Body of pancreas (tissue), 4 donors: Measurements from ENCODE around the gene MEGF10. TPM values are rescaled to one million over a fixed set of nuclear protein-coding genes. Genes with fewer than 3 reads are reported as not detected.
"Not testable (repeated sequence)": the region's sequence is repeated elsewhere in the genome, so short reads cannot be mapped to it uniquely, and the experiment has no call there.

Experiments
- ATAC-seq: fragments of 150-250 bp; one replicate; pipeline ENCODE4 v1.9.1; 2016
- DNase-seq, 4 donors: peaks; one replicate each; pipeline ENCODE4 v3.0.0-alpha.2; 2019
- H3K27ac ChIP-seq, 4 donors: fragments of 200-600 bp; sonication (generic); 1 replicate in 3 of 4; 2 replicates in 1 of 4; pipeline versions ENCODE4 v1.5.1 to v1.6.1; 2016 to 2019; ENCODE audit warnings: mild to moderate bottlenecking in 1 of 4, mixed read lengths in 1 of 4, moderate library complexity in 1 of 4
- H3K27me3 ChIP-seq, 2 donors: fragments of 200-600 bp; sonication (generic); one replicate each; pipeline ENCODE4 v1.6.0; 2016; ENCODE audit warnings: mild to moderate bottlenecking in 1 of 2
- H3K36me3 ChIP-seq, 2 donors: fragments of 200-600 bp; sonication (generic); replicated peaks in 1 of 2; 2 replicates each; pipeline ENCODE4 v1.5.1; 2016; ENCODE audit warnings: low read depth in 2 of 2; ENCODE audit not compliant: insufficient read depth in 1 of 2
- H3K4me1 ChIP-seq: fragments of 200-600 bp; sonication (generic); one replicate; pipeline ENCODE4 v1.6.0; 2016
- H3K4me3 ChIP-seq, 2 donors: fragments of 200-600 bp; sonication (generic); 1 replicate in 1 of 2; 2 replicates in 1 of 2; pipeline ENCODE4 v1.5.1; 2016 to 2019
- H3K9me3 ChIP-seq, 3 donors: fragments of 200-600 bp; sonication (generic); 1 replicate in 2 of 3; 2 replicates in 1 of 3; pipeline ENCODE4 v1.5.1; 2016
- POLR2A ChIP-seq, 3 donors: fragments of 450-650 bp; IDR thresholded peaks; one replicate each; pipeline ENCODE4 v1.6.1; 2016; ENCODE audit warnings: antibody characterized with exemption in 3 of 3, mild to moderate bottlenecking in 2 of 3
- WGBS, 2 donors: methylation state at CpG; one replicate each; pipeline ENCODE4 v1.1.5; 2017; 5-methylcytosine and 5-hydroxymethylcytosine counted together
- intact Hi-C: fragments of 100-400 bp; cut with DNase I; formaldehyde crosslinking; loops from one replicate; pipeline ENCODE4 v1.15.1; 2023
- total RNA-seq, 2 donors: library from RNA; depleted of rRNA; stranded (reverse); fragments of >200 nt; gene quantifications; one replicate each; pipeline ENCODE4 v1.1.0, GENCODE V29; 2016
- TF ChIP-seq, protein P1 (sequence below), 7 experiments: fragments of 450-650 bp in 4 of 7; fragments of 200-600 bp in 3 of 7; sonication (generic) in 3 of 7; IDR thresholded peaks; one replicate each; pipeline ENCODE4 v1.5.1; 2016 to 2019; ENCODE audit warnings: antibody characterized with exemption in 7 of 7

The MEGF10 gene
- total RNA-seq, 2 donors from 2014 or later, result under 0.01 TPM; not detected in 1

DNA sequence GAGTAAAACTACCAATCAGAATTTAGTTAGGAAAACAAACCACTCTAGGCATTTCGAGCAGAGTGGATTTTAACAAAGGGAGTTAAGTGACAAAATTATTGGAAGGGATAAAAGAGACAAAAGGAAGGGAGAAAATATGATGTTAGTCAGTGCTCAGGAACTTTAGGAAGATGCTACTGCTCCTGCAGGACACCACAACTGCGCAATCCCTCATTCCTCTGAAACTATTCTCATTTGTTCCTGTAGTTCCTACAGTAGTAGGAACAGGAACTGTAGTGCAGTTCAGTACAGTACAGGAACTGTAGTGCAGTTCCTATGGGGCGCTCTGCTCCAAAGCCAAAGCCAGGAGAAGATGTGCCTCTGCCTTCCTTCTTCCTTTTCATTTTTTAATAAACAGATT is 29.9 kb upstream of the MEGF10 start:
- Histone ChIP-seq H3K27ac (no peak overlapping the region), H3K4me3 (no peak overlapping the region), H3K27me3 (no peaks in the 10 kb centered on the region), H3K36me3 (no peaks in the 10 kb centered on the region), H3K9me3 (peaks cover 0 to 2% (median 0%) of the 10 kb centered on the region in 3 donors), H3K4me1 (no peaks in the 10 kb centered on the region)
- ATAC-seq (no peak), DNase-seq (no peak)
- intact Hi-C loops, result no loop called here
- TF ChIP-seq POLR2A (IDR thresholded peaks at IDR 0.05), result no peak
- TF ChIP-seq, protein P1, sequence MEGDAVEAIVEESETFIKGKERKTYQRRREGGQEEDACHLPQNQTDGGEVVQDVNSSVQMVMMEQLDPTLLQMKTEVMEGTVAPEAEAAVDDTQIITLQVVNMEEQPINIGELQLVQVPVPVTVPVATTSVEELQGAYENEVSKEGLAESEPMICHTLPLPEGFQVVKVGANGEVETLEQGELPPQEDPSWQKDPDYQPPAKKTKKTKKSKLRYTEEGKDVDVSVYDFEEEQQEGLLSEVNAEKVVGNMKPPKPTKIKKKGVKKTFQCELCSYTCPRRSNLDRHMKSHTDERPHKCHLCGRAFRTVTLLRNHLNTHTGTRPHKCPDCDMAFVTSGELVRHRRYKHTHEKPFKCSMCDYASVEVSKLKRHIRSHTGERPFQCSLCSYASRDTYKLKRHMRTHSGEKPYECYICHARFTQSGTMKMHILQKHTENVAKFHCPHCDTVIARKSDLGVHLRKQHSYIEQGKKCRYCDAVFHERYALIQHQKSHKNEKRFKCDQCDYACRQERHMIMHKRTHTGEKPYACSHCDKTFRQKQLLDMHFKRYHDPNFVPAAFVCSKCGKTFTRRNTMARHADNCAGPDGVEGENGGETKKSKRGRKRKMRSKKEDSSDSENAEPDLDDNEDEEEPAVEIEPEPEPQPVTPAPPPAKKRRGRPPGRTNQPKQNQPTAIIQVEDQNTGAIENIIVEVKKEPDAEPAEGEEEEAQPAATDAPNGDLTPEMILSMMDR (IDR thresholded peaks at IDR 0.05), result no peak
- WGBS, 2 donors, result 75 to 78% methylated on average over 3 of the region's 3 CpGs

DNA sequence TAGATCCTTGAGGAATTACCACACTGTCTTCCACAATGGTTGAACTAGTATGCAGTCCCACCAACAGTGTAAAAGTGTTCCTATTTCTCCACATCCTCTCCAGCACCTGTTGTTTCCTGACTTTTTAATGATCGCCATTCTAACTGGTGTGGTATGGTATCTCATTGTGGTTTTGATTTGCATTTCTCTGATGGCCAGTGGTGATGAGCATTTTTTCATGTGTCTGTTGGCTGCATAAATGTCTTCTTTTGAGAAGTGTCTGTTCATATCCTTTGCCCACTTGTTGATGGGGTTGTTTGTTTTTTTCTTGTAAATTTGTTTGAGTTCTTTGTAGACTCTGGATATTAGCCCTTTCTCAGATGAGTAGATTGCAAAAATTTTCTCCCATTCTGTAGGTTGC is 25.1 kb upstream of the MEGF10 start:
- intact Hi-C loops, H3K4me1 ChIP-seq: not testable (repeated sequence)
- 100% methylated on average over 1 of the region's 1 CpG for WGBS, 2 donors

DNA sequence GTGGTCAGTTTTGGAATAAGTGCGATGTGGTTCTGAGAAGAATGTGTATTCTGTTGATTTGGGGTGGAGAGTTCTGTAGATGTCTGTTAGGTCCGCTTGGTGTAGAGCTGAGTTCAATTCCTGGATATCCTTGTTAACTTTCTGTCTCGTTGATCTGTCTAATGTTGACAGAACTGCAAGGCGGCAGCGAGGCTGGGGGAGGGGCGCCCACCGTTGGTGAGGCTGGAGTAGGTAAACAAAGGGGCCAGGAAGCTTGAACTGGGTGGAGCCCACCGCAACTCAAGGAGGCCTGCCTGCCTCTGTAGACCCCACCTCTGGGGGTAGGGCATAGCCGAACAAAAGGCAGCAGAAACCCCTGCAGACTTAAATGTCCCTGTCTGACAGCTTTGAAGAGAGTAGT is 22.3 kb upstream of the MEGF10 start:
- H3K27me3 ChIP-seq, DNase-seq, H3K36me3 ChIP-seq, H3K4me1 ChIP-seq, ATAC-seq, intact Hi-C loops, H3K9me3 ChIP-seq, H3K27ac ChIP-seq, H3K4me3 ChIP-seq: not testable (repeated sequence)
- WGBS, 2 donors, result 37 to 41% methylated on average over 9 of the region's 9 CpGs

More for the DNA sequence above, 25.1 kb upstream of the MEGF10 start:
- ATAC-seq, H3K27ac ChIP-seq, H3K4me3 ChIP-seq, DNase-seq, H3K36me3 ChIP-seq, H3K9me3 ChIP-seq, H3K27me3 ChIP-seq: not testable (repeated sequence)

DNA sequence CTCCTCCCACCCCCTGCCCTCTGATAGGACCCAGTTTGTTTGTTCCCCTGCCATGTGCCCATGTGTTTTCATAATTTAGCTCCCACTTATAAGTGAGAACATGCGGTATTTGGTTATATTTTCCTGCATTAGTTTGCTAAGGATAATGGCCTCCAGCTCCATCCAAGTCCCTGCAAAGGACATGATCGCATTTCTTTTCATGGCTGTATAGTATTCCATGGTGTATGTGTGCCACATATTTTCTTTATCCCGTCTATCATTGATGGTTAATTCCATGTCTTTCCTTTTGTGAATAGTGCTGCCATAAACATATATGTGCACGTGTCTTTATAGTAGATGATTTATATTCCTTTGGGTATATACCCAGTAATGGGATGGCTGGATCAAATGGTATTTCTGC is 19.9 kb upstream of the MEGF10 start:
- ATAC-seq, H3K9me3 ChIP-seq, H3K27me3 ChIP-seq, DNase-seq, H3K36me3 ChIP-seq, H3K4me3 ChIP-seq, H3K27ac ChIP-seq, intact Hi-C loops, H3K4me1 ChIP-seq: not testable (repeated sequence)
- 65 to 83% methylated on average over 4 of the region's 4 CpGs for WGBS, 2 donors

DNA sequence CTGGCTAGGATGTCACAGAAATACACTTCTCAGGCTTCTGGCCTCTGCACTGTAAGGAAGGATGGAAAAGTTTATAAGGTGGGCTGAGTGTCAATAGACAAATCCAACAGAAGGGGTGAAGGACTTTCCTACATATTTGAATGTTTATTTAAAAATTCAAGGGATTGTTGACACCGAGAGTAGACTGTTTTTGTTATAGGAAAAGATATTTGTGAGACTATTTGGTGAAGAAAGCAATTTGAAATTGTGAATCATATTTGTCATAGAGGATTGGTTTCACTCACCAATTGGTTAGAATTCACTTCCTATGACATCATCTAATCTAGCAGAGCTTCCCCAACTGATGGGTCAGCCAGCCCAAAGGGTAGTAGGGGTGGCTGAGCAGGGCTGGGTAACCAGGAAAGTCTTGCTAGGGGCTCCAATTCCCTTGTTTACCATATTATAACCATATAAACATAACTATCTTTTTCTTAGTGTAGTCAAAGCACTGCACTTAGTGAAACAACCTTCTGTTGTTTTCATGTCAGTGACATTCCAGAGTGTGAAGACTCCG is 14.9 kb upstream of the MEGF10 start:
- Histone ChIP-seq H3K9me3 (no peaks in the 10 kb centered on the region), H3K27me3 (no peaks in the 10 kb centered on the region), H3K4me1 (peaks cover 7% of the 10 kb centered on the region), H3K36me3 (no peaks in the 10 kb centered on the region), H3K27ac (no peak overlapping the region), H3K4me3 (no peak overlapping the region)
- ATAC-seq (no peak), DNase-seq (no peak)
- no peak for TF ChIP-seq POLR2A (IDR thresholded peaks at IDR 0.05)
- TF ChIP-seq, protein P1 (IDR thresholded peaks at IDR 0.05), result no peak
- intact Hi-C loops, result no loop called here
- WGBS, 2 donors, result 61 to 68% methylated on average over 2 of the region's 2 CpGs

DNA sequence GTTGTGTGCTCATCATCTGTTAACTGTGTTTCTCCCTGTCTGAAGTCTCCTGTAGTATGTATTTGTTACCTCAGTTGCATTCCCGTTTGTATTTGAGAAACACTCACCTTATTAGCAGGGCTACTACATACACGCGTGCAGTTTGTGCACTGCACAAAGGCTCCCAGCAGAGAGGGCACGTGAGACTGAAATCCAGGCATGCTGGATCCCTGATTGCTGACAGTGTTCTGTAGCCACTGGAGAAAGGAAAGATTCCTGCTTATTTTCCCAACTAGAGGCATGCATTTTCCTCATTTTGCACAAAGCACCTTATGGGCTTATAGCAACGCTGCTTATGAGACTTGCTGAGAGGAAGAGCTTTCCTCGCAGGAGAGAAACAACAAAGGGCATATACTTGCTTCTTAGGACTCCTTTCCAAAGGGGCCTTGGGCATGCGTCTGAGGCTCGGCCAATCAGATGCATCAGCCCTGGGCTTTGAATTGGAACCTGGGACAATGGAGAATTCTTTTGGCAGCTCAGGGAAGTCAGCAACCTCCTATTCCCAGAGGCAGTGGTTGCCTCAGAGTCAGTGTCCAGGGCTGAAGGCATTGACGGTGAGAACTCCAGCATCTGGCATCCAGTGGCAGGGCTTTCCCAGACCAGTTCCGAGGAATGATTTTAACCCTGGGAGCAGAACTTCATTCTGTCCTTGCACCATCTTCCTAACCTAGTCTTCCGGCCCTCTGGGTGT is 9.9 kb upstream of the MEGF10 start:
- Histone ChIP-seq H3K36me3 (no peaks in the 10 kb centered on the region), H3K4me1 (peaks cover 11% of the 10 kb centered on the region), H3K27me3 (no peaks in the 10 kb centered on the region), H3K4me3 (no peak overlapping the region), H3K27ac (no peak overlapping the region), H3K9me3 (no peaks in the 10 kb centered on the region)
- TF ChIP-seq POLR2A (IDR thresholded peaks at IDR 0.05), result no peak
- TF ChIP-seq, protein P1 (IDR thresholded peaks at IDR 0.05), result peak in 4 of 7 experiments; percentile 9 to 23 (median 20)
- 30 to 31% methylated on average over 11 of the region's 11 CpGs for WGBS, 2 donors
- peak; percentile 28 to 66 (median 42) for DNase-seq
- intact Hi-C loops, result no loop called here
- ATAC-seq, result peak; percentile 73
